ENCODE data around the gene HCAR1.

GRCh38 chr12:122732611-122733010, 2.0 kb upstream of the HCAR1 start:
- TF ChIP-seq POLR2A (IDR thresholded peaks at IDR 0.05; ENCODE audit: low read length) (no peak), GATA1 (IDR thresholded peaks at IDR 0.05; ENCODE audit: low read depth, low read length) (no peak)
